ENCODE data around the gene ETV1. TPM values are rescaled to one million over a fixed set of nuclear protein-coding genes. Genes with fewer than 3 reads are reported as not detected.

Gene ETV1
- total RNA-seq, 5 donors from 2014 or later (not counting 1 experiment from before 2014, with no cell fraction given): 0.26 to 0.58 (median 0.38) TPM; not detected in 1

- Histone ChIP-seq H3K4me3 (ENCODE audit: control insufficient read depth in 1 of 2, extremely low read depth in 1 of 2, low read length in 1 of 2) (no peak overlapping the region), H3K36me3 (ENCODE audit: control insufficient read depth in 2 of 2, extremely low read depth in 1 of 2, insufficient read depth in 1 of 2, low read length in 1 of 2) (no peaks in the 10 kb centered on the region), H3K4me1 (ENCODE audit: control insufficient read depth in 1 of 2, extremely low read depth in 1 of 2, insufficient read depth in 2 of 2, low read length in 2 of 2) (no peaks in the 10 kb centered on the region), H3K27me3 (replicated peaks in 1 of 2; ENCODE audit: control insufficient read depth in 2 of 2, extremely low read depth in 1 of 2, insufficient read depth in 2 of 2, low read length in 1 of 2) (no peaks in the 10 kb centered on the region), H3K9me3 (no peaks in the 10 kb centered on the region), H3K27ac (ENCODE audit: low read length) (no peak overlapping the region)
- ChIA-PET CTCF (no interaction called here), POLR2A (no interaction called here)
- DNase-seq: no peak
- Mint-ChIP-seq H3K4me1 (peaks cover 0 to 2% (median 0%) of the 10 kb centered on the region in 3 donors), H3K27ac (no peak overlapping the region), H3K9me3 (no peaks in the 10 kb centered on the region), H3K4me3 (no peak overlapping the region), H3K36me3 (no peaks in the 10 kb centered on the region), H3K27me3 (peaks cover 0 to 14% of the 10 kb centered on the region in 2 donors)
- WGBS (ENCODE audit: insufficient coverage): no CpG with 5 or more reads among the region's 4 CpGs
- no peak for ATAC-seq (replicated peaks in 1 of 4)
Observed at GRCh38 chr7:13982940-13983677, 6.4 kb downstream of the ETV1 start.

- H3K4me1 ChIP-seq (ENCODE audit: control insufficient read depth in 1 of 2, extremely low read depth in 1 of 2, insufficient read depth in 2 of 2, low read length in 2 of 2): no peaks in the 10 kb centered on the region
- ChIA-PET POLR2A (no interaction called here), CTCF (no interaction called here)
- H3K4me3 ChIP-seq (ENCODE audit: control insufficient read depth in 1 of 2, extremely low read depth in 1 of 2, low read length in 1 of 2): no peak overlapping the region
- H3K27ac Mint-ChIP-seq: no peak overlapping the region
- no peak overlapping the region for H3K4me3 Mint-ChIP-seq
- no peaks in the 10 kb centered on the region for H3K36me3 ChIP-seq (ENCODE audit: control insufficient read depth in 2 of 2, extremely low read depth in 1 of 2, insufficient read depth in 1 of 2, low read length in 1 of 2)
- WGBS (ENCODE audit: insufficient coverage): 57% methylated on average over 2 of the region's 3 CpGs
- no peak overlapping the region for H3K27ac ChIP-seq (ENCODE audit: low read length)
- DNase-seq: peak in 1 of 35 experiments; percentile 1
- H3K9me3 ChIP-seq: no peaks in the 10 kb centered on the region
- no peaks in the 10 kb centered on the region for H3K36me3 Mint-ChIP-seq
- peaks cover 0 to 19% of the 10 kb centered on the region in 2 donors for H3K27me3 Mint-ChIP-seq
- peaks cover 0 to 4% (median 0%) of the 10 kb centered on the region in 3 donors for H3K9me3 Mint-ChIP-seq
- H3K4me1 Mint-ChIP-seq: peaks cover 0 to 2% (median 0%) of the 10 kb centered on the region in 3 donors
- ATAC-seq (replicated peaks in 1 of 4): no peak
- no peaks in the 10 kb centered on the region for H3K27me3 ChIP-seq (replicated peaks in 1 of 2; ENCODE audit: control insufficient read depth in 2 of 2, extremely low read depth in 1 of 2, insufficient read depth in 2 of 2, low read length in 1 of 2)
Observed at GRCh38 chr7:13981070-13981469, 8.4 kb downstream of the ETV1 start.

- Histone ChIP-seq H3K27ac (ENCODE audit: low read length) (no peak overlapping the region), H3K36me3 (ENCODE audit: control insufficient read depth in 2 of 2, extremely low read depth in 1 of 2, insufficient read depth in 1 of 2, low read length in 1 of 2) (no peaks in the 10 kb centered on the region), H3K9me3 (no peaks in the 10 kb centered on the region), H3K4me3 (ENCODE audit: control insufficient read depth in 1 of 2, extremely low read depth in 1 of 2, low read length in 1 of 2) (no peak overlapping the region), H3K4me1 (ENCODE audit: control insufficient read depth in 1 of 2, extremely low read depth in 1 of 2, insufficient read depth in 2 of 2, low read length in 2 of 2) (no peaks in the 10 kb centered on the region), H3K27me3 (replicated peaks in 1 of 2; ENCODE audit: control insufficient read depth in 2 of 2, extremely low read depth in 1 of 2, insufficient read depth in 2 of 2, low read length in 1 of 2) (no peaks in the 10 kb centered on the region)
- H3K27me3 Mint-ChIP-seq: peaks cover 0 to 16% of the 10 kb centered on the region in 2 donors
- peaks cover 0 to 2% (median 0%) of the 10 kb centered on the region in 3 donors for H3K4me1 Mint-ChIP-seq
- ATAC-seq (replicated peaks in 1 of 4) (no peak), DNase-seq (no peak)
- WGBS (ENCODE audit: insufficient coverage): no CpG with 5 or more reads among the region's 5 CpGs
- H3K36me3 Mint-ChIP-seq: no peaks in the 10 kb centered on the region
- POLR2A ChIA-PET: no interaction called here
- H3K4me3 Mint-ChIP-seq: no peak overlapping the region
- peaks cover 0 to 4% (median 0%) of the 10 kb centered on the region in 3 donors for H3K9me3 Mint-ChIP-seq
- CTCF ChIA-PET: interaction anchor here in 1 of 2 donors (0.9 kb wide), 1 partner anchor 10 kb away, joined by 3 read pairs; no protein-coding TSS in a partner anchor
- H3K27ac Mint-ChIP-seq: no peak overlapping the region
Observed at GRCh38 chr7:13980474-13980873, 9.0 kb downstream of the ETV1 start.

GRCh38 chr7:13979671-13980435 lies 9.6 kb downstream of the ETV1 start:
- POLR2A ChIA-PET: no interaction called here
- Histone ChIP-seq H3K27ac (ENCODE audit: low read length) (no peak overlapping the region), H3K9me3 (no peaks in the 10 kb centered on the region), H3K36me3 (ENCODE audit: control insufficient read depth in 2 of 2, extremely low read depth in 1 of 2, insufficient read depth in 1 of 2, low read length in 1 of 2) (no peaks in the 10 kb centered on the region), H3K4me1 (ENCODE audit: control insufficient read depth in 1 of 2, extremely low read depth in 1 of 2, insufficient read depth in 2 of 2, low read length in 2 of 2) (no peaks in the 10 kb centered on the region), H3K27me3 (replicated peaks in 1 of 2; ENCODE audit: control insufficient read depth in 2 of 2, extremely low read depth in 1 of 2, insufficient read depth in 2 of 2, low read length in 1 of 2) (no peaks in the 10 kb centered on the region), H3K4me3 (ENCODE audit: control insufficient read depth in 1 of 2, extremely low read depth in 1 of 2, low read length in 1 of 2) (no peak overlapping the region)
- Mint-ChIP-seq H3K4me3 (no peak overlapping the region), H3K4me1 (peaks cover 0 to 2% (median 0%) of the 10 kb centered on the region in 3 donors), H3K9me3 (peaks cover 0 to 4% (median 0%) of the 10 kb centered on the region in 3 donors), H3K27me3 (peaks cover 0 to 16% of the 10 kb centered on the region in 2 donors), H3K36me3 (no peaks in the 10 kb centered on the region), H3K27ac (no peak overlapping the region)
- DNase-seq (no peak), ATAC-seq (replicated peaks in 1 of 4) (no peak)
- CTCF ChIA-PET: interaction anchor here in 1 of 2 donors (0.7 to 0.9 kb wide), 2 partner anchors 9 to 30 kb away, joined by 3 read pairs; no protein-coding TSS in a partner anchor
- no CpG with 5 or more reads among the region's 5 CpGs for WGBS (ENCODE audit: insufficient coverage)

GRCh38 chr7:13976594-13976993 lies 12.9 kb downstream of the ETV1 start:
- Histone ChIP-seq H3K27ac (ENCODE audit: low read length) (no peak overlapping the region), H3K4me3 (ENCODE audit: control insufficient read depth in 1 of 2, extremely low read depth in 1 of 2, low read length in 1 of 2) (no peak overlapping the region), H3K27me3 (replicated peaks in 1 of 2; ENCODE audit: control insufficient read depth in 2 of 2, extremely low read depth in 1 of 2, insufficient read depth in 2 of 2, low read length in 1 of 2) (no peaks in the 10 kb centered on the region), H3K4me1 (ENCODE audit: control insufficient read depth in 1 of 2, extremely low read depth in 1 of 2, insufficient read depth in 2 of 2, low read length in 2 of 2) (no peaks in the 10 kb centered on the region), H3K9me3 (no peaks in the 10 kb centered on the region), H3K36me3 (ENCODE audit: control insufficient read depth in 2 of 2, extremely low read depth in 1 of 2, insufficient read depth in 1 of 2, low read length in 1 of 2) (no peaks in the 10 kb centered on the region)
- no peak overlapping the region for H3K4me3 Mint-ChIP-seq
- no peaks in the 10 kb centered on the region for H3K36me3 Mint-ChIP-seq
- ChIA-PET POLR2A (interaction anchor here in 1 of 2 donors (0.6 kb wide), 1 partner anchor 716 kb away, joined by 3 read pairs; no protein-coding TSS in a partner anchor), CTCF (no interaction called here)
- H3K27me3 Mint-ChIP-seq: peaks cover 0 to 15% of the 10 kb centered on the region in 2 donors
- no peaks in the 10 kb centered on the region for H3K4me1 Mint-ChIP-seq
- no peak for DNase-seq
- no peak for ATAC-seq (replicated peaks in 1 of 4)
- H3K9me3 Mint-ChIP-seq: peaks cover 0 to 10% (median 0%) of the 10 kb centered on the region in 3 donors
- no peak overlapping the region for H3K27ac Mint-ChIP-seq
- 72% methylated on average over 3 of the region's 4 CpGs for WGBS (ENCODE audit: insufficient coverage)

GRCh38 chr7:13965077-13965476 lies 24.4 kb downstream of the ETV1 start:
- no peaks in the 10 kb centered on the region for H3K4me1 ChIP-seq (ENCODE audit: control insufficient read depth in 1 of 2, extremely low read depth in 1 of 2, insufficient read depth in 2 of 2, low read length in 2 of 2)
- no peak overlapping the region for H3K4me3 ChIP-seq (ENCODE audit: control insufficient read depth in 1 of 2, extremely low read depth in 1 of 2, low read length in 1 of 2)
- WGBS (ENCODE audit: insufficient coverage): 83% methylated on average over 1 of the region's 6 CpGs
- CTCF ChIA-PET: no interaction called here
- no peak for DNase-seq
- H3K9me3 ChIP-seq: no peaks in the 10 kb centered on the region
- ATAC-seq (replicated peaks in 1 of 4): no peak
- H3K4me1 Mint-ChIP-seq: no peaks in the 10 kb centered on the region
- H3K4me3 Mint-ChIP-seq: no peak overlapping the region
- no peaks in the 10 kb centered on the region for H3K27me3 Mint-ChIP-seq
- H3K36me3 Mint-ChIP-seq: no peaks in the 10 kb centered on the region
- no peaks in the 10 kb centered on the region for H3K27me3 ChIP-seq (replicated peaks in 1 of 2; ENCODE audit: control insufficient read depth in 2 of 2, extremely low read depth in 1 of 2, insufficient read depth in 2 of 2, low read length in 1 of 2)
- H3K36me3 ChIP-seq (ENCODE audit: control insufficient read depth in 2 of 2, extremely low read depth in 1 of 2, insufficient read depth in 1 of 2, low read length in 1 of 2): no peaks in the 10 kb centered on the region
- no peaks in the 10 kb centered on the region for H3K9me3 Mint-ChIP-seq
- no peak overlapping the region for H3K27ac Mint-ChIP-seq
- H3K27ac ChIP-seq (ENCODE audit: low read length): no peak overlapping the region
- POLR2A ChIA-PET: no interaction called here

Measured in T-cell (primary cell).